ENCODE measurements around the gene DIAPH2.

GRCh38 chrX:96838537-96838936 is 153.9 kb downstream of the DIAPH2 start:
- TF ChIP-seq CTCF (IDR thresholded peaks at IDR 0.05) (no peak), POLR2A (IDR thresholded peaks at IDR 0.05) (no peak)
